Upper lobe of left lung (tissue), 6 donors: ENCODE results near the gene CETP. TPM values are rescaled to one million over a fixed set of nuclear protein-coding genes. Genes with fewer than 3 reads are reported as not detected.

Experiments used
- ATAC-seq, 2 donors: fragments of 200-7000 bp; cut with Tn5 transposase; one replicate each; pipeline ENCODE4 v1.9.1; 2022; ENCODE audit warnings: mild to moderate bottlenecking in 2 of 2, moderate library complexity in 2 of 2; ENCODE audit not compliant: low FRiP score in 2 of 2
- DNase-seq, 2 donors: peaks; one replicate each; pipeline ENCODE4 v3.0.0-alpha.2; 2019 to 2020
- H3K27ac ChIP-seq, 4 donors: fragments of 200-600 bp; sonication (generic); one replicate each; pipeline ENCODE4 v1.5.1; 2016 to 2019
- H3K27me3 ChIP-seq, 4 donors: fragments of 200-600 bp; sonication (generic); one replicate each; pipeline ENCODE4 v1.5.1; 2017 to 2019
- H3K36me3 ChIP-seq, 4 donors: fragments of 200-600 bp; sonication (generic); one replicate each; pipeline ENCODE4 v1.5.1; 2016 to 2019
- H3K4me1 ChIP-seq, 4 donors: fragments of 200-600 bp; sonication (generic); one replicate each; pipeline ENCODE4 v1.5.1; 2018 to 2019
- H3K4me3 ChIP-seq, 4 donors: fragments of 200-600 bp; sonication (generic); one replicate each; pipeline ENCODE4 v1.5.1; 2017 to 2019; ENCODE audit warnings: mild to moderate bottlenecking in 2 of 4, moderate library complexity in 1 of 4
- H3K9me3 ChIP-seq, 4 donors: fragments of 200-600 bp; sonication (generic); one replicate each; pipeline ENCODE4 v1.5.1; 2018 to 2019
- EP300 ChIP-seq, 4 donors: sonication (generic); formaldehyde crosslinking; IDR thresholded peaks; one replicate each; pipeline ENCODE4 v1.5.1; 2017; ENCODE audit warnings: antibody characterized with exemption in 4 of 4, control low read depth in 2 of 4
- POLR2A ChIP-seq, 4 donors: fragments of 450-650 bp; IDR thresholded peaks; one replicate each; pipeline ENCODE4 v1.5.1; 2016 to 2017; ENCODE audit warnings: antibody characterized with exemption in 4 of 4, mild to moderate bottlenecking in 2 of 4
- POLR2AphosphoS5 ChIP-seq, 2 donors: sonication (generic); formaldehyde crosslinking; IDR thresholded peaks; one replicate each; pipeline ENCODE4 v1.5.1; 2017; ENCODE audit warnings: antibody characterized with exemption in 2 of 2
- WGBS, 2 donors: methylation state at CpG; one replicate each; pipeline ENCODE4 v1.1.5; 2017 to 2018; 5-methylcytosine and 5-hydroxymethylcytosine counted together
- total RNA-seq, 6 donors: library from RNA; depleted of rRNA in 4 of 6; stranded (reverse); fragments of >200 nt in 4 of 6; gene quantifications; one replicate each; pipeline versions ENCODE4 v1.1.0 to v1.2.1, GENCODE V29; 2016 to 2021
- TF ChIP-seq, protein P1 (sequence below), 6 experiments: fragments of 450-650 bp in 4 of 6; fragments of 200-600 bp in 2 of 6; sonication (generic) in 2 of 6; IDR thresholded peaks; one replicate each; pipeline ENCODE4 v1.5.1; 2016 to 2019; ENCODE audit warnings: antibody characterized with exemption in 6 of 6
- donor health status: DM: no; HTN: no; CAD: no; lungs with moderate emphysema.
- donor health status: DM: no; HTN: yes; CAD: no; lungs with severe emphysema.

CETP gene
- total RNA-seq, 6 donors from 2014 or later, result 0.29 to 1.5 (median 0.91) TPM; not detected in 1

DNA sequence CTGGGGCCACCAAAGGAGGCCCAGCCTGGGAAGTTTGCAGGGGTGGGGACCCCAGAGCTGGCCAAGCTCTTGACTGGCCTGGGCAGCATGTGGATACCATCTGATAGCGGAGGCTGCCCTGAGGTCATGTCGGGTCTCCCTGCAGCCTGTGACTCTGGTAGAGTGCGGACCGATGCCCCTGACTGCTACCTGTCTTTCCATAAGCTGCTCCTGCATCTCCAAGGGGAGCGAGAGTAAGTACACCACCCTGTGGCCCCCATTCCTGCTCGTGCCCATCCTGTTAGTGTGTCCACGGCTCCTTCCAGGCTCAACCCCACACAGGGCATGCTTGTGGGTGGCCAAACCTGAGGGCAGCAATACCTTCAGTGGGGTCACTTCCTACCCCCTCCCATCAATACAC lies 8.0 kb downstream of the CETP start:
- no peak overlapping the region for H3K4me3 ChIP-seq
- H3K9me3 ChIP-seq, result no peaks in the 10 kb centered on the region
- TF ChIP-seq, protein P1, sequence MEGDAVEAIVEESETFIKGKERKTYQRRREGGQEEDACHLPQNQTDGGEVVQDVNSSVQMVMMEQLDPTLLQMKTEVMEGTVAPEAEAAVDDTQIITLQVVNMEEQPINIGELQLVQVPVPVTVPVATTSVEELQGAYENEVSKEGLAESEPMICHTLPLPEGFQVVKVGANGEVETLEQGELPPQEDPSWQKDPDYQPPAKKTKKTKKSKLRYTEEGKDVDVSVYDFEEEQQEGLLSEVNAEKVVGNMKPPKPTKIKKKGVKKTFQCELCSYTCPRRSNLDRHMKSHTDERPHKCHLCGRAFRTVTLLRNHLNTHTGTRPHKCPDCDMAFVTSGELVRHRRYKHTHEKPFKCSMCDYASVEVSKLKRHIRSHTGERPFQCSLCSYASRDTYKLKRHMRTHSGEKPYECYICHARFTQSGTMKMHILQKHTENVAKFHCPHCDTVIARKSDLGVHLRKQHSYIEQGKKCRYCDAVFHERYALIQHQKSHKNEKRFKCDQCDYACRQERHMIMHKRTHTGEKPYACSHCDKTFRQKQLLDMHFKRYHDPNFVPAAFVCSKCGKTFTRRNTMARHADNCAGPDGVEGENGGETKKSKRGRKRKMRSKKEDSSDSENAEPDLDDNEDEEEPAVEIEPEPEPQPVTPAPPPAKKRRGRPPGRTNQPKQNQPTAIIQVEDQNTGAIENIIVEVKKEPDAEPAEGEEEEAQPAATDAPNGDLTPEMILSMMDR (IDR thresholded peaks at IDR 0.05), result no peak
- TF ChIP-seq POLR2A (IDR thresholded peaks at IDR 0.05) (no peak), EP300 (IDR thresholded peaks at IDR 0.05) (no peak), POLR2AphosphoS5 (IDR thresholded peaks at IDR 0.05) (no peak)
- ATAC-seq, result no peak
- H3K27ac ChIP-seq, result no peak overlapping the region
- H3K27me3 ChIP-seq, result no peaks in the 10 kb centered on the region
- no peak for DNase-seq
- WGBS, 2 donors, result 96 to 100% methylated on average over 3 to 5 of the region's 7 CpGs
- peaks cover 15 to 18% (median 16%) of the 10 kb centered on the region in 4 donors for H3K4me1 ChIP-seq
- no peaks in the 10 kb centered on the region for H3K36me3 ChIP-seq

DNA sequence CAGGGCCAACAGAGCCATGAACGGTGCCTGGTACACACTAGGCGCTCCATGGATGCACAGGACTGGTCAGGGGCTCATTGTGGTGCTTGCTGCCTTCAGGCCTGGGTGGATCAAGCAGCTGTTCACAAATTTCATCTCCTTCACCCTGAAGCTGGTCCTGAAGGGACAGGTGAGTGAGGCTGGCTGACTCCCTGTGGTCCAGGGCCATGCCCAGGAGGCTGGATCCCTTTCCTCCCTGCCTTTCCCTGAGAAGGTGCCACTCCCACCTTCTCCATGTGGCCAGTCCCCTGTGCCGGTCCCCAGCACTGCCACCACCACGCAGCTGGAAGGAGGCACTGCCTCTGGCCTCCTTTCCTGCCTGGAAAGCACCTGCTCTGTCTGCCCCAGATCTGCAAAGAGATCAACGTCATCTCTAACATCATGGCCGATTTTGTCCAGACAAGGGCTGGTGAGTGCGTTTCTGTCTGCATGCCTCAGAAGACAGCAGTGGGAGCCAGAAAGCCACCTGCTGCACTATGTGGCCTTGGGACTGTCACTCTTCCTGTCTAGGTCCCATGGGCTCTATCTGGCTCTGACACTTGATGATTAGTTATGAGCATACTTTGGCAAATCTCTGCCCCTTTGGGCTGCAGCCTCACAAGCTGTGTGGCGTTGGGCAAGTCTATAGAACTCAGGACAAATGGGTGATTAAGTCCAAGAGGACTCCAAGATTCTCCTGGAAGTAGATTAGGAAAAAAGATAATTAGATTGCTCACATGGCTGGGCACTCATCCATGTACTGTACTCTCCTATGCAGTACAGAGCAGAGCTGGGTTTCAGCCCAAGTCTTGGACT lies 9.4 kb downstream of the CETP start:
- TF ChIP-seq POLR2A (IDR thresholded peaks at IDR 0.05) (no peak), EP300 (IDR thresholded peaks at IDR 0.05) (no peak), POLR2AphosphoS5 (IDR thresholded peaks at IDR 0.05) (no peak)
- TF ChIP-seq, protein P1 (IDR thresholded peaks at IDR 0.05), result no peak
- no peaks in the 10 kb centered on the region for H3K9me3 ChIP-seq
- H3K4me3 ChIP-seq, result no peak overlapping the region
- ATAC-seq (peak in 1 of 2 donors; percentile 46), DNase-seq (no peak)
- WGBS, 2 donors, result 73 to 76% methylated on average over 4 to 8 of the region's 8 CpGs
- H3K36me3 ChIP-seq, result no peaks in the 10 kb centered on the region
- no peak overlapping the region for H3K27ac ChIP-seq
- peaks cover 2 to 4% (median 2%) of the 10 kb centered on the region in 4 donors for H3K4me1 ChIP-seq
- H3K27me3 ChIP-seq, result no peaks in the 10 kb centered on the region

DNA sequence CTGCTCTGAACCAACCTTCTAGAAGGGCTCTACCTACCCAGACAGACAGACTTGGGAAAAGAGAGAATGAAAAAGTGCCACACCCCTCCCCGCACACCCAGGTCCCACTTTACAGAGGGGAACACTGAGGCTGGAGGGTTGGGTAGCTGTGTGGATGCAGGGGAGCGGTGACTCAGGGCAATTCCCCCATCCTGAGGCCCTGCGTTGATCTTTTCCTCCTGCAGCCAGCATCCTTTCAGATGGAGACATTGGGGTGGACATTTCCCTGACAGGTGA lies 10.0 kb downstream of the CETP start:
- WGBS, 2 donors, result 89 to 97% methylated on average over 3 of the region's 3 CpGs
- ATAC-seq, result no peak
- H3K4me3 ChIP-seq, result no peak overlapping the region

DNA sequence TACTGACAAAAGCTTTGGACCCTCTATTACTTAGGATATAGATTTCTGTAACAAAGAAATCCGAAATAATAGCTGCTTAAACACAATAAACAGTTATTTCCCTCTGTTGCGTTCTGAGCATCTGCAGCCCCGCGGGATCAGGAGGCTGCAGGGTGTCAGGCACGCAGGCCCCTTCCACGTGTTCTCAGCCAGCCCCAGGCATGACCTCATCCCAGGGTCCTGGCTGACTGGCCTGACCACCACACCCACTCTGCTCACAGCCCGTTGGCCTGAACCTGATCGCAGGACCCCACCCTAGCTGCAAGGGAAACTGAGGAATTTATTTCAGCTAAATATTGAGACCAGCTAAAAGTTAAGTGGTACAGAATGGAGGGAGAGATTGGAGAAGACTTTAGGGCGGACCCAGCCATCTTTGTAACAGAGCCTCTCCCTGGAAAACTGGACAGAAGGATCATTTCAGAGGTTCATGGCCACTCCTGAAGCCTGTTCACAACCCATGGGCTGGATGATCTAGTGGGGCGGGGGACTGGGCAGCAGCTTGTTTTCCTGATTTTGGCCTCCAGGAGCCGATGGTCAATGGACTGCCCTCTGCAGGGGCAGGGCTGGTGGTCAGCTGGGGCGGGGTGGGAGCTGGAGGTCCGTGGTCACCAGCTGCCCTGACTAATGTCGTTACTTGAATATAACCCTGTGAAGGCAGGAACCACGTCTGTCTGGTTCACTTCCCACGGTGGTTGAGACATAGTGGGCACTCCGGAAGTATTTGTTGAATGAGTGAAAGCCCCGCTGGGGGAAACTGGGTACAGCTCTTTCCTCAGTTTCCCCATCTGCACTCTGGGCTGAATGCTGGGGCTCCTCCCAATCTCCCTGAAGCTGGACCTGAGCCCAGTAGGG lies 10.9 kb downstream of the CETP start:
- Histone ChIP-seq H3K27me3 (no peaks in the 10 kb centered on the region), H3K9me3 (no peaks in the 10 kb centered on the region), H3K27ac (no peak overlapping the region), H3K4me1 (peaks cover 0 to 2% (median 0%) of the 10 kb centered on the region in 4 donors), H3K36me3 (no peaks in the 10 kb centered on the region), H3K4me3 (no peak overlapping the region)
- ATAC-seq (peak in 1 of 2 donors; percentile 80), DNase-seq (no peak)
- WGBS, 2 donors, result 70 to 77% methylated on average over 4 to 18 of the region's 18 CpGs
- TF ChIP-seq, protein P1 (IDR thresholded peaks at IDR 0.05), result no peak
- TF ChIP-seq POLR2AphosphoS5 (IDR thresholded peaks at IDR 0.05) (no peak), EP300 (IDR thresholded peaks at IDR 0.05) (no peak), POLR2A (IDR thresholded peaks at IDR 0.05) (no peak)

More for the DNA sequence above, 10.0 kb downstream of the CETP start:
- no peak for TF ChIP-seq POLR2AphosphoS5 (IDR thresholded peaks at IDR 0.05)
- no peak for TF ChIP-seq POLR2A (IDR thresholded peaks at IDR 0.05)
- TF ChIP-seq, protein P1 (IDR thresholded peaks at IDR 0.05), result no peak
- no peak for TF ChIP-seq EP300 (IDR thresholded peaks at IDR 0.05)
- no peaks in the 10 kb centered on the region for H3K9me3 ChIP-seq
- no peaks in the 10 kb centered on the region for H3K27me3 ChIP-seq
- H3K36me3 ChIP-seq, result no peaks in the 10 kb centered on the region
- no peak overlapping the region for H3K27ac ChIP-seq
- peaks cover 0 to 3% (median 0%) of the 10 kb centered on the region in 4 donors for H3K4me1 ChIP-seq
- no peak for DNase-seq
